ENCODE data around the gene BATF.
"Not testable (repeated sequence)": the region's sequence is repeated elsewhere in the genome, so short reads cannot be mapped to it uniquely, and the experiment has no call there.

Gene BATF, protein sequence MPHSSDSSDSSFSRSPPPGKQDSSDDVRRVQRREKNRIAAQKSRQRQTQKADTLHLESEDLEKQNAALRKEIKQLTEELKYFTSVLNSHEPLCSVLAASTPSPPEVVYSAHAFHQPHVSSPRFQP

DNA sequence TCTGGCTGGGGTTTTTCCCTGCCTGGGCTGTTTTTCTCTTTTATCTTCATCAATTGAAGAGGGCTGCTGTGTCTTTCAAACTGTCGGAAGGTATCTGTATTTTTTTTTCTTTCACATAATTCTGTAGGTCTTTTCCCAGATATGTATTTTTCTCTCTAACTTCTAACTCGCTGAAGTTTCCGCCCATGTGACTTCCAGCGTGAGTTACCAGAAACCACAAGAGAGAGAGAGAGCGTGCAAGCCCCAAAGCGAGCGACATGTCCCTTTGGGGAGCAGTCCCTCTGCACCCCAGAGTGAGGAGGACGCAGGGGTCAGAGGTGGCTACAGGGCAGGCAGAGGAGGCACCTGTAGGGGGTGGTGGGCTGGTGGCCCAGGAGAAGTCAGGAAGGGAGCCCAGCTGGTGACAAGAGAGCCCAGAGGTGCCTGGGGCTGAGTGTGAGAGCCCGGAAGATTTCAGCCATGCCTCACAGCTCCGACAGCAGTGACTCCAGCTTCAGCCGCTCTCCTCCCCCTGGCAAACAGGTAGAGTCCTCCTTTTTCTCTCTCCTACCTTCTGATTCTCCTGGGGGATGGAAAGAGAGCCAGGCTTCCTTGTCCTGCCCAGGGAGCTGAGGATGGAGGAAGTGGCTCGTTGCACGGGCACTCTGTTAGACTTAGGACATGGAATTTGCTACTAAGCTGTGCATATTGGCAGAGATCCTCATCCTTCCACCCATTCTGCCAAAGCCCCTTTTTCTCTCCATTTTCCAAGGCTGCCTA, at the start of gene BATF:
BATF (plus strand) TSS at position 246 of the 759 bp plus-strand sequence; CDS start at position 460, 214 bp downstream.
- peak; percentile 72 for DNase-seq

DNA sequence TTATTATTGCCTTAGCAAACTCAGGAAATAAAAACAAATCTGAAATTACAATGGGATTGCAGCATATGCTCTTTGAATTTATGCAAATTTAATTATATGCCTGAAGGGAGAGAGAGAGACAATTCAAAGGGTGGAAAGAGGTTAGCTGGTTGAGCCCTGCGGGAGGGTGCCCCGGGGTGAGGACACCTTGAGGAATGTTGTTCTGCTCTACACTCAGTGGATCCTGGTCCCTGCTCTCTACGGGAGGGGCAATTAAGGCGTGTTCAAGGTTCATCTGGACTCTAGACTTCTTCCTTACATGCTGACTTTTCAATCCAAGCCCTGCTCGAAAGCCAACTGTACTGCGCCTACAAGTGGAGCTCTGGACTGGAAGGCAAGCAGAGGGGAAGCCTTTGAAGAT, 48.1 kb upstream of the BATF start:
- not testable (repeated sequence) for DNase-seq

DNA sequence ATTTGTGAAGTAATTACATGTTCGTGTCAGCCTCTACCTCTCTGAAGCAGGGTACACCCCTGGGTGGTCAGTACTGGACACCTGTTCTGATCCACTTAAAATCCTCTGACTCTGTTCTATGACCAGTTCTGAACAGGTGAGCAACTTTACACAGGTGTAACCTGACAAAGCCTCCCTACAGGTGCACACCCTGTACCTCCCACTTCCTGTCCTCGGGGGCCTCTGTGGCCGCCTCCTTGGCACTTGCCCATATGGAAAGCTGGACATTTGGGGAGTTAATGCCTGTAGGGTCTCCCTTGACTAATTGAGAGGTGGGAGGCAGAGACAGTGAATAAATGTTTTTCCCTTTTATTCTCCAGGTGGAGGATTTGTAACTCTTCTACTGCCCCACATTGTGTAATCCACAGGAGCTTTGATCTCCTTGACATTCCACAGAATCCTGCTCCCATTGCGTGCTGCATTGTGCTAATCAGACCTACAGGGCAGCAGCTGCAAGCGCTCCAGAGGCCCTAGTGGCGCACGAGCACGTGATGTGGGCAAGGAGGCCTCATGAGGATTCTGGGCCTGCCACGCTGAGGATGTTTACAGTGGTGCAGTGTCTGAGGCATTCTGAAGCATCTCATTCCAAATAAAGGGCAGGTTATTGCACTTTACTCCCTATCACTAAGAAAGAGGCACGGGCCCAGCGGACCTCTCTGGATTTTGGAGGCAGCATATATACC, 45.8 kb upstream of the BATF start:
- no peak for DNase-seq

DNA sequence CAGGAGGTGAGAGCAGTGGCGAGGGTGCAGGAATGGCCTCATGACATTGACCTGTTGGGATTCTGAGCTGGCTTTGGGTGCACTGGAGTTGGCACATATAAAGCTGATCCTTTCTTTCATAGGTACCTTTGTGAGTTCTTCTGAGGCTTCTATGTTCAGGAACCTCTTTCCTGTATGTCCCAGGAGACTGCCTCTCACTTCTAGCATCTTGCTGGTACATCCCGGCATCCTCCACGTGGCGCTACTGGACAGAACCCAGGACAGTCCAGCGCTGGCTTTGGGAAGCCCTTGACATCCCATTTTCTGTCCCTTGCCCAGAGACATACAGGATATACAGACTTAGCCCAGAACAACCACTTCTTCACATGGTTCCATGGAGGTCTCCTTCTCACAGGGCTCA, 44.4 kb upstream of the BATF start:
- DNase-seq, result no peak

DNA sequence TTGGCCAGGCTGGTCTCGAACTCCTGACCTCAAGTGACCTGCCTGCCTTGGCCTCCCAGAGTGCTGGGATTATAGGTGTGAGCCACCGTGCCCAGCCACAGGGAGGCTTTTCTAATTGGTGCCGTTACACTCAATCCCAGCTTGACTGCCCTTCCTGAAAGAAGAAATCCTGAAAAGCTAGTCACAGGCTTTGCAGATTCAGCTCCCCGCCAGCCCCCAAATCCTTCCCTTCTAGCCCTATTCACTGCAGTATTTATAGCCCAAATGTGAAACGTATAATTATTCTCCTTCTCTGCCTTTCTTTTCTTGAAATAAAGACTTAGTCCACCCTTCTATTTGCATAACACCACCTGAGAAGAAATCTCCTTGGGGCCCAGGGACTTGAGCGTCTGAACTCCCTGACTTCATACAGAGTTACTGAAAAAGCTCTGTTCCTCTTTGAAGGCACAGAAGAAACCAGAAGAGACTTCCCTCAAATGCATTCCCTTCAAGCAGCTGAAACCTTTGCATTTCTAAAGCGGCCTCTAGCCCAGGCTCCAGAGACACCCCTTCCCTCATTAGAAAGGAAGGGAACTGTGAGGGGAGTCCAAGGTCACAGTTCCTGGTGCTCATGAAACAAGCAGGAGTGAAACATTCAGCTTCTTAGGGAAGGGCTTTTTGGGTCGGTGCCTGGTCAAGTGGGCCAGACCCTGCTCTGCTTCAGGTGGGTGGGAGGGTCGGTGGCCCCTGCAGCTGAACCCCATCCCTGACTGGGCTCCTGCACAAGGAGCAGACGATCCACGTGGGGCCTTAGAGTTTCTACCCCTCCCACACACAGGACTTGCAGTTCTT, 42.3 kb upstream of the BATF start:
- peak; percentile 71 for DNase-seq

DNA sequence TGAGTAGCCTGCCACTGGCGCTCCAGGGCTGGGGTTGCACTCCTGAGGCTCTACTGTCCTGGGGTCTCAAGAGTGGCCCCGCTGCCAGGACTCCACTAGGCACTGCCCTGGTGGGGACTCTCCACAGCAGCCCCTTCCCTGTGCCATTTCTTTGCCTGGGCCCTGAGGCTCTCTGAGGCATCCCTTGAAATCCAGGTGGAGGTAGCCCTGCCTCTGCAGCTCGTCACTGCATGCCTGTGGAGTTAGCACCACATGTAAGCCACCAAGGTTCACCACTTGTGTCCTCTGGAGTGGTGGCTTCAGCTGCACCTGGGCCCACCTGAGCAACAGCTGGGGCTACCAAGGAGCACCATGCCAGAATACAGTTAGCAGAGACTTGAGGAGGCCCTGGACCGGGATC, 39.9 kb upstream of the BATF start:
- DNase-seq, result no peak

DNA sequence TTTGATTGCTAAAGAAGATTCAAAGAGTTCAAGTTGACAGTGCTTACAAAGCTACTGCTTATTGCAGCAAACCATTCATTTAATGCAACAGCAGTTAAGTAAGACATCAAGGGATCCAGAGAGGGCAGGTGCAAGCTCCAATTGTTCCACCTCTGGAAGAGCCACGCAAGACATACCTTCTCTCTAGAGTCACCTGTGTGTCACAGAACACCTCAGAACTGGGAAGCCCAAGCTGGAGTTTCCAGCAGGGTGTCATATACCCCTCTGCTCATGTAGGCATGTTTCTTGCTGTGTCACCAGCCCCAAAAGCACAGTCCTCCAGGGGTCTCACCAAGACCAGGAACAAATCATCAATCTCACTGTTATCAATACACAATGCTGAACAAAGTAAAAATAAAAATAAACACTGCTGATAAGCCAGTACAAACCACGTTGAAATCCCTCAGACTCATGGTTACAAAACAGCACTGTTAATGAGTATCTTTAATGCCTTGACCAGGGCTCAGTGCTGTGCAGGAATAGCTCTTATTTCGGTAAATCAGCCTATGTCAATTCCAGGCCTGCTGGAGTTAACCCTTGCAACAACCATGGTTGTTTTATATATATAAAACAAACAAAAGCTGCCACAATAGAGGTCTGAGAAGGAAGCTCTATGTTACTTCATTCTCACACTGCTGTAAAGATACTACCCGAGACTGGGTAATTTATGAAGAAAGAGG, 37.4 kb upstream of the BATF start:
- DNase-seq, result no peak

DNA sequence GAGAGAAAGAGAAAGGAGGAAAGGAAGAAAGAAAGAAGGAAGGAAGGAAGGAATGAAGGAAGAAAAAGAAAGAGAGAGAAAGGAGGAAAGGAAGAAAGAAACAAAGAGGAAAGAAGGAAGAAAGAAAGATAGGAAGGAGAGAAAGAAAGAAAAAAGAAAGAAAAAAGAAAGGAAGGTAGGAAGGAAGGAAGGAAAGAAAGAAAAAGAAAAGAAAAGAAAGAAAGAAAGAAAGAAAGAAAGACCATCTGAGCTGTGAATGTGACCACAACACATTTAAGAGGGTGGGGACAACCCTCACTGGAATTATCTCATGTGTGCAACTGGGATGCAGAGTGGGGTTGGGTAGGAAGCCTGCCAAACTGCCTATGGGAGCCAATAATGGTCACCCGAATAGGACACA, 36.0 kb upstream of the BATF start:
- no peak for DNase-seq

DNA sequence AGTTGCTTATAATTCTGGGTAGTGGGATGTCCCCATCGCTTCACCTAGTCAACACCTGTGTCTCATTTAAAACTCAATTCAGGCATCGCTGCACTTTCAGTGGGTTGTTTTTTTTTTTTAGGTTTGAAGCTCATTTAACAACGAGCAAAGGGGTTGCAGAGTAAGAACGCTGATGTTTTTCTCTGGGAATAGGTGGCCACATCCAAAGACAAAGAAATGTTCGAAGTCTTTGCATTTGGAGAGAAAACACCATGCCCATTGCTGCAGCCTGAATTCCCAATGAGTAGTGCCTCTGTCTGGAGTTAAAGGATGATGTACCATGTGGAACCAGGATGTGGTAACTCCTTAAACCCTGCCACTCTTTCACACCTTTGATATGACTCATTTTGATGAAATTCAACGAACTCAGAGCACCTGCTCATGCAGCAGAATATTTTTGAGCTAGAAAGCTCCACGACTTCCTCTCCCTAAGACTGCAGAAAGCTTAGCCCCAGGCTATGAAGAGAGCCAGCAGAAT, 35.1 kb upstream of the BATF start:
- no peak for DNase-seq

DNA sequence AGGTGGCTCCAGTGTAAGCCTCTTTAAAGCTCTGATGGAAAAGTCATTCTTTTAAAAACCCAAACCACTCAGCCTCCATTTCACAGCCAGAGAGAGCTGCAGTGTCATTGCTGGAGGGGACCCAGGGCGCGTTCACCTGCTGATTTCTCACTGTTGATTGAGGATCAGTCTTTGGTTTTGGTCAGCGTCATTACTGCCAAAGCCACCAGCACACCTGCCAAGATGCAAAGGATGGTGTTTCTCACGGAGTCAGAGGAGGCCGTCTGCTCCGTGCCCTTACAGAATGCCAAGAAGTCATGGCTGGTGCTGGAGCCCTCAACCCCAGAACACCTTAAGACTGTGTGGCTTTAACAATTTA, 32.8 kb upstream of the BATF start:
- no peak for DNase-seq

DNA sequence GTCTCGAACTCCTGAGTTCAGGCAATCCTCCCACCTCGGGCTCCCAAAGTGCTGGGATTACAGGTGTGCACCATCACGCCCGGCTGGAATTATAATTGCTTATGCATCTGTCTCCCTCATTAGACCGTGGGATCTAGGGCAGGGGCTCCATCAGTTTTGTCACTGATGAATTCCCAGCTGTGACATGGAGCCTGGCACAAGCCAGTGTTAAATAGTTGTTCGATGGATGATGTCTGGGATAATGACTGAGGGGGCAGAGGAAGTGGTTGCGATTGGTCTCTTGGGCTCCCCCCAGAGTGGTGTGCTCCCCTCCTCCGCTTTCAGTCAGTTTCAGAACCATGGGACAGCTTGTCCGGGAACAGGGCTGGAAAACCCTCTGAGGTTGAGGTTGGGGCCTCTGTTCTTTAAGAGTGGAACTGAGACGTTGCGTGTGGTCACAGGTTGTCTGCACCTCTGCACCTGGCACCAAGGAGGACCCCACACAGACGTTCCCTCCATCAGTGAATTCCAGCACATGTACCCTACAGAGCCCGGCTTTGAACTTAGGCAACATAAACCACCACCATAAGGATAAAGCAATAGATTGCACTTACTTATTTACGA, 30.8 kb upstream of the BATF start:
- DNase-seq, result no peak

DNA sequence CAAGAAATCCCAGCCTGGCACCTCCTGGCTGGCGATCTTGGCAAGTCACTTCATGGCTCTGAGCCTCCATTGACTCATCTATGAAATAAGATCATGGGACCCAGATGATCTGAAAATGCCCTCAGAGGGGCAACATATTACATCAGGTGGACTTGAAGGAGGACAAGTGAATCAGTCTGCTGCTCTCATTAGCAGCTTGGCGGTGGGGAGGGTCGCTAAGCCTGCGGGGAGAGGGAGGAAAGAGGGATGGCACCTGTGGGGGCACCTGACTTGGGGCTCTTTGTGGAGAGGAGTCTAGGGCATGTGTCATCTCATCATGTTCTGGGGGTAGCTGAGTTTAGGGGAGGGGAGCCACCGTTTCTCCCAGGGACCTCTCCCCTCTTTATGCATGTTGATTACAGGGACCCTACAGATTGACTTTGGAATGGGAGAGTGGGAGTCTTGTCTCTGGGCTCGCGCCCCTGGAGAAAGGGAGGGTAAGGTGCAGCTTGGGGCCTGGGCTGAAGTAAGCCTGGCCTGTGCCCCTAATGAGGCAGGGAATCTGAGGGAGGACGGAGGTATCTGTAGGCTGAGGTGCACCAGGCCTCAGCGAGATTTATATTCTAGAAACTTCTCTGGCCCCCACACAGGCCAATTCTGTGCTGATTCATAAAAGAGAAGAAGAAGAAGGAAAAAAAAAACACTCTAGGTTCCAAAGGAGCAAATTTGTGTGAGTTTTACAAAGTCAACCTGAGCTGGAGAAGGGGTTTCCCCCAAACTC, 29.3 kb upstream of the BATF start:
- DNase-seq, result no peak

DNA sequence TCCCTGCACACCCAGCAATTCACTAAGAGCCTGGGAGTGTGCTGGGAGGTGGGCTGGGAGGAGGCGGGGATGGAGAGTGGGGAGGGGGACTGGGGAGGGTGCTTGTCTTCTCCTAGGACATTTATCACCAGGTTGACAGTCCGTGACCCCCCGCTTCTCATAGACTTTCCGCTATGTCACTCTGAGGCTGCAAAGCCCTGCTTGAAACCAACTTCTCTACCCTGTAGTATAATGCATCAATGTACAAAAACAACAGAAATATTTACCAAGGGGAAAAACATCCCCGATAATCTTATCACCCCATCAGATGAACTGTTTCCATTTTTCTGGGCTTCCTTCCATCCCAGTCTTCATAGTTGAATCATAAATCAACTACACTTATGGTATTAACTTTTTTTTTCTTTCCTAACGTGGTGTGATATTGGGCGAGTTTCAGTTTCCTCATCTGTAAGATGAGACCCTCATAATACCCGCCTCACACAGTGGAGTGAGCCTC, 28.6 kb upstream of the BATF start:
- DNase-seq, result no peak

DNA sequence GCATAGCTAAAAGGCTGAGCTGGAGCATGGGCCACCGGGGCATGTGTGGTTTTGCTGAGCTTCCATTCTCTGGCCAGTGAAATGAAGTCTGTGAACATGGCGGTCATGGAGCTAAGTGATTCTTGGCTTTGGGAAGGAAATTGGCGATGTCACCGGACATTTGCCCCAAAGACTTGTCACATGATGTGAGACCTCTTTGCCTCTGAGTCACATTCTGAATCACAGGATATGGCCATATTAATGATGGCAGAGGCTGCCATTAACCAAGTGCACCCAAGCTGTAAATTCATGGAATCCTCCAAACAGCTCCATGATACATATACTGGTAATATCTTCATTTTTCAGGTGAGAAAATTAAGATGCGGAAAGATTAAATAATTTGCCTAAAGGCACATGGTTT, 27.4 kb upstream of the BATF start:
- DNase-seq, result no peak

DNA sequence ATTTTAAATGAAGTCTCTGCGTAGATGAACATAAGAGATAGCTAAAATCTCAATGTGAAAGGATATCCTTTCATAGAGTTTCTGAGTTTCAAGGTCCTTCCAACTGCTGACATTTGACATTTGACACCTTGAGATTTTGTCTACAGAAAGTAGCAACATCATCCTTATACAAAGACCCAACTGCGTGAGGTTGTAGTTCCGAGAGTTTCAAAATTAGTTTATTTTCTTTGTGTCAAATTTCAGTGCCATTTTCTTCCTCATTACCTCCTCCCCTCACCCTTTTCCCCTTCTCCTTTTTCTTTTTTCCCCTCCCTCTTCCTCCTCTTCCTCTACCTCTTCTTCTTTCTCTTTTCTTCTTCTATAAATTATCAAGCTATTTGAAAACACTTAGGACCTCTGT, 26.9 kb upstream of the BATF start:
- no peak for DNase-seq

DNA sequence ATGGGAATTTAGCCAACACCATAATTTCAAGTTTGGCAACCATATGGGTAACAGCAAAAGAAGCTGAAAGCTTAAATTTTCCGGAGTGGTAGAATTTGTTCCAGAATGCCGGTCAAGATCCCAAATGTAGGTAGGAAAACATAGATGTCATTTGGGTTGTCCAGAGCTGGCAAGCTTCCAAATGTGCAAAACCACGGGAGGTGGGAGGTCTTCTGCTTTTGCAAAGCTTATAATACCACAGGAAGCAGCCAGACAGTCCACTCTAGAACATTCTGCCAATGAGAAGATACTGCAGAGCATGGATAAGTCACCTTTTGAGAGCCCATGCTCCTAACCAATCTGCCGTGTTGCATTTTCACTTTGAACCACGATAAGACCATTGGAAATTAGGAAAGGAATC, 26.4 kb upstream of the BATF start:
- DNase-seq, result peak; percentile 40

DNA sequence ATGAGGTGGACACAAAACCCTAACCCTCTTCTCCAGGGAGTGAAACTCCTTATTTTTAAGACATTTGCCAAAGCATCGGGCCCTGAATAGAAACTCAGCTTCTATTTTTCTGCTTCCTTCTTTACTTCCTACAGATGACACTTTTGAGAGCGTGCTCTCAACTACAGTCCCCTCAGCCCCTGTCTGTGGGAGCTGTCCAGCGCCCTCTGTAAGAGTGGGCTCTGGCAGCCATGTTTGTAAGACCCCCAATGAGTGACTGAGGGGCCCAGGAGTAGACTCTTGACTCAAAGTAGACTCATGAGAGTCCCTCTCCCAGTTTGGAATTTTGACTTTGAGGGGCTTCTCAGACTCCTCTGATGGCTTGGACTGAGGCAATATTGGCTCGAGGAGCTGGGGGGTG, 25.5 kb upstream of the BATF start:
- DNase-seq, result peak; percentile 55

DNA sequence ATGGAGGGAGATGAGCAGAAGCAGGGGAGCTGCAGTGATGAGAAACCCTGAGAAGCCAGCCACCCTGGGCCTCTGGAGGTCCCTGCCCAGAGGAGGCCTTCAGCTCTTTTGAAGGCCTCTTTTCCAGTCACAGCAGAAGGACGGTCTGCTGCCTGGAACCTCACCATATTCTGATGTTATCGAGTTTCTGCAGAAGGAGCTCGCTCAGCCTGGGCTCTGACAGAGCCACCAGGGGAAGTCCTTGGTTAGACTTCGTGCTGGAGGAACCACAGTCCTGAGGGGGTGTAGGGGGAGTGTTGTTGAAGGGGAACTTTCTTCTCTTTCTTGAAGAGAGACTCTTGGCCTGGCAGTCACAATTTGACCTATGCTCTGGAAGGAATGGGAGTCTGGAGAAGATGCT, 25.1 kb upstream of the BATF start:
- peak; percentile 60 for DNase-seq

DNA sequence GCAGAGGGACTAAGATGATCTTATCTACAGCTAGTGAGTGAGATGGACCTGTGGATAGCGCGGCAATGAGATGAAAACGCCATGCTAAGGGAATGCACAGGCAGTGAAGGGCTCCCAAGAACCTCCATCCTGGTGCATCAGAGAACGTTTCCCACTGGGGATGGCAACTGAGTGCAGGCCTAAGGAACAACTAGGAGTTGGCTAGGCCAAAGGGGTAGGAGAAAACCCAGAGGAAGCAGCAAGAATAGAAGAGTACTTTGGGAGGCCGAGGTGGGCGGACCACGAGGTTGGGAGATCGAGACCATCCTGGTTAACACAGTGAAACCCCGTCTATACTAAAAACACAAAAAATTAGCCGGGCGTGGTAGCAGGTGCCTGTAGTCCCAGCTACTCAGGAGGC, 24.6 kb upstream of the BATF start:
- no peak for DNase-seq

DNA sequence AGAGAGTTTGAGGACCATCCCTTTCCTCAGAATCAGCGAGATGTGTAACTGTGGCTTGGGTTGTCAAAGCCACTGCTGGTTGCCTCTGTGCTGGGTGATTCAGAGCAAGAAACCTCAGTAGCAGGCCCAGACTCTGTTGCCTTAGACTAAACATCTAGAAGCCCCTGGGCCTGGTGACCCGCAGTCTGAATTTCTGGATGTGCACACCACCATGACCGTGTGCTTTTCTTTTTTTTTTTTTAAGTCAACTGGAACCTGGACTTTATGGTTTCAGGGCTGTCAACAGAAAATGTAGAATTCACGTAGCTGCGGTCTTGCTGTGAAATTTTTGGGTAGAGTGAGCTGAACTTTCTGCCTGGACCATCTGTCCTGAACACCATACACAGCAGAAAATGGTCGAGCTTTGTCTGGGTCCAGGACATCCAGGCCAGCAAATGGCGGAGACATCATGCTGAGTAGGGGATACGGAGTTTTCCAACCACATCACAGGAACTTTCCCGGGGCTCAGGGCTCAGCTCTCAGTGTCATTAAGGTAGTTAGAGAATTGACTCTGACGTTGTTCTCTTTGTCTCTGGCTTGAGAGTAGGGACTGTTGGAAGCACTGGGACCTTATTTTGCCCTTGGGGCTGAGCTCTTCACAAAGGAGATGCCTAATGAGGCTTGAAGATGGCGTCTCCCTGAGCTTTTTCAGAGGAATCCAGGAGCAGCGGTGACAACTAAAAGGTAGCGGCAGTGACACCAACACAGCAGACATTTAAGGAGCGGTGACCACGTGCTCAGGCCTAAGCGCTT, 23.0 kb upstream of the BATF start:
- DNase-seq, result no peak
